ENCODE results near the gene IFT81.

- TF ChIP-seq EZH2phosphoT487 (IDR thresholded peaks at IDR 0.05; ENCODE audit: borderline replicate concordance, low read depth), result no peak
- TF ChIP-seq PBX3 (IDR thresholded peaks at IDR 0.05), result no peak
These were observed 14.2 kb upstream of the IFT81 start for GRCh38 chr12:110109837-110110535.
